CD4-positive, alpha-beta T cell treated with Interleukin-6 at 100 ng/mL for 8 hours (primary cell): Measurements from ENCODE around the gene FAM161A.
"Not testable (repeated sequence)": the region's sequence is repeated elsewhere in the genome, so short reads cannot be mapped to it uniquely, and the experiment has no call there.

Experiments used
- DNase-seq: peaks from one replicate; pipeline ENCODE4 v3.0.0-alpha.2; 2020; ENCODE audit warnings: mixed read lengths, low spot score

Gene FAM161A, protein sequence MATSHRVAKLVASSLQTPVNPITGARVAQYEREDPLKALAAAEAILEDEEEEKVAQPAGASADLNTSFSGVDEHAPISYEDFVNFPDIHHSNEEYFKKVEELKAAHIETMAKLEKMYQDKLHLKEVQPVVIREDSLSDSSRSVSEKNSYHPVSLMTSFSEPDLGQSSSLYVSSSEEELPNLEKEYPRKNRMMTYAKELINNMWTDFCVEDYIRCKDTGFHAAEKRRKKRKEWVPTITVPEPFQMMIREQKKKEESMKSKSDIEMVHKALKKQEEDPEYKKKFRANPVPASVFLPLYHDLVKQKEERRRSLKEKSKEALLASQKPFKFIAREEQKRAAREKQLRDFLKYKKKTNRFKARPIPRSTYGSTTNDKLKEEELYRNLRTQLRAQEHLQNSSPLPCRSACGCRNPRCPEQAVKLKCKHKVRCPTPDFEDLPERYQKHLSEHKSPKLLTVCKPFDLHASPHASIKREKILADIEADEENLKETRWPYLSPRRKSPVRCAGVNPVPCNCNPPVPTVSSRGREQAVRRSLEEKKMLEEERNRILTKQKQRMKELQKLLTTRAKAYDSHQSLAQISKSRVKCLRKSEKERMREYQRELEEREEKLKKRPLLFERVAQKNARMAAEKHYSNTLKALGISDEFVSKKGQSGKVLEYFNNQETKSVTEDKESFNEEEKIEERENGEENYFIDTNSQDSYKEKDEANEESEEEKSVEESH

GRCh38 chr2:61853847-61854563, at the start of gene FAM161A:
Gene FAM161A, minus strand, starts transcription at chr2:61854060. Its CDS starts 19 bp downstream, at chr2:61854041.
- DNase-seq = peak; percentile 73

- DNase-seq = no peak
Observed at GRCh38 chr2:61900281-61900680, 46.4 kb upstream of the FAM161A start.

DNA sequence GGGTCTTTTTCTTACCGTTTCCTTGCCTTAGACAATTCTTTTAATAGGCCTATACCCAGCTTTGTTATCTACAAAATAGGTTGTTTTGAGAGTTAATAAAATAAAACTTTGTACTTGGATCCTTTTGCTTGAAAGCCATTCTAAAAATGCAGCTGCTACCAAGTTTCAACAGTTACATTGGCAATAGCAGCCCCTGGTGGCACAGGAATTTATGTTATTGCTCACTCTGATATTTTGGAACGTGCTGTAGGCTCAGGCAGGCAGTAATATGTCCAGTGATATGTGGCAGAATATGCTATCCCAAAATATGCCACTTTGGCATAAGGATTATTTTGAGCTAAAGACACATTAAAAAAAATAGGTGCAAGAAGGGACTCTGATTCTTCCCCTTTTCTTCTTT, 45.0 kb upstream of the FAM161A start:
- DNase-seq = no peak

GRCh38 chr2:61888267-61889055, 34.6 kb upstream of the FAM161A start, which contains the start of gene CCT4:
Gene CCT4, minus strand, starts transcription at chr2:61888656. Its CDS starts 149 bp downstream, at chr2:61888507.
- peak; percentile 85 for DNase-seq

GRCh38 chr2:61887717-61888266, 33.9 kb upstream of the FAM161A start:
- no peak for DNase-seq

GRCh38 chr2:61885896-61886603, 32.2 kb upstream of the FAM161A start:
- DNase-seq = no peak

- DNase-seq = no peak
Observed at GRCh38 chr2:61882850-61883249, 29.0 kb upstream of the FAM161A start.

DNA sequence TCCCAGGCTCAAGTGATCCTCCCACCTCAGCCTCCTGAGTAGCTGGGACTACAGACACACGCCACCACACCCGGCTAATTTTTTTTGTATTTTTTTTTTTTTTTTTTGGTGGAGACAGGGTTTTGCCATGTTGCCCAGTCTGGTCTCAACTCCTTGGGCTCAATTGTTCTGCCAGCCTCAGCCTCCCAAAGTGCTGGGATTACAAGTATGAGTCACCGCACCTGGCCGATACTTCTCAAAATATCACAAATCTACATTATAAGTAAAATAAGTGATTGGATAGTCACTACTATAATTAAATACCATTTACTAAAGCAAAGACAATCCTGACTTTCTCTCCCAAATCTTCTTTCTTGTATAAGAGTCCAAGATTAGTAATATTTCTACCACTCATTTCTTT, 25.5 kb upstream of the FAM161A start:
- not testable (repeated sequence) for DNase-seq

- no peak for DNase-seq
Observed at GRCh38 chr2:61878761-61879160, 24.9 kb upstream of the FAM161A start.

DNA sequence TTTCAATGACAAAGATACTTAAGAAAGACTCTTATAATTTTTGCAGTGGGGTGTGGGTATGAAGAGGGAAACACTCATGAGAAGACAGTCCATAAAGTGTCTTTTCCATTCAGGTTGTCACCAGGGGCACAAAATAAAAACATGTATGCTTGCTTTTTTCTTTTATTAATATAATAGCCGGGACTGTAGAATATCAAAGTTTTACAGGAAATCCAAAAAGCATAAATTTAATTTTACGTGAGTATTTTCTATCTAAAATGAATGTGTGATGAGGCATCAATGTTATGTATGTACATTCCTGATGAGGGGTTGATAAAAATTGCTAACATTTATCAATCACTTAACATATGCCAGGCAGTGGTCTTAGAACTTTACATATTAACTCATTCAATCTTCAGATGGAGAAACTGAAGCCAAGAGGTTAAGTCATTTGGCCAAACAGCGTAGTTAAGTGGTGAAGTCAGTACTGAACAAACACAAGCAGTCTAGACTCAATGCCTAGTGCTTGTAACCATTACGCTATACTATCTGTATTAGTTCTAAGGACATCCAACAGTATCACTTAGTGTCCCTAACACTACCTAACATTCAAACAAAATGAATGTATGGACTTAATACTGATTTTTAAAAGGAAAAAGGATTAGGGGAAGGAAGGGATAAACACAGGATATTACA, 23.8 kb upstream of the FAM161A start:
- no peak for DNase-seq

DNA sequence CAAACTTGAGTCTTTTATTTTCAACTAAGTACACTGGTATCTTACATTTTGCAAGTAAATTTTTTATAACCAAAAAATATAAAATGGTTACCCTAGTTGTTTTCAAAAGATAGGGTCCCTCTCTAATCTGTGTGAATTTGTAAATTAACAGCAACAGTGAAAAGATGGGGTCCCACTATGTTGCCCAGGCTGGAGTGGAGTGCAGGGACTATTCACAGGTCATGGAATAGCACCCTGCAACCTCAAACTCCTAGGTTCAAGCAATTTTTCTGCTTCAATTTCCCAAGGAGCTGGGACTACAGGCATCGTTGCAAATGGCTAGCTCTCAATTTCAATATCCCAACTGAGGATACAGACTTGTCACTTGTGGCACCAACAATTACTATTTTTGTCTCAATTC, 22.5 kb upstream of the FAM161A start:
- DNase-seq = no peak

GRCh38 chr2:61866482-61867089, 12.7 kb upstream of the FAM161A start:
- DNase-seq = not testable (repeated sequence)

- DNase-seq = no peak
Observed at GRCh38 chr2:61862085-61862484, 8.2 kb upstream of the FAM161A start.

DNA sequence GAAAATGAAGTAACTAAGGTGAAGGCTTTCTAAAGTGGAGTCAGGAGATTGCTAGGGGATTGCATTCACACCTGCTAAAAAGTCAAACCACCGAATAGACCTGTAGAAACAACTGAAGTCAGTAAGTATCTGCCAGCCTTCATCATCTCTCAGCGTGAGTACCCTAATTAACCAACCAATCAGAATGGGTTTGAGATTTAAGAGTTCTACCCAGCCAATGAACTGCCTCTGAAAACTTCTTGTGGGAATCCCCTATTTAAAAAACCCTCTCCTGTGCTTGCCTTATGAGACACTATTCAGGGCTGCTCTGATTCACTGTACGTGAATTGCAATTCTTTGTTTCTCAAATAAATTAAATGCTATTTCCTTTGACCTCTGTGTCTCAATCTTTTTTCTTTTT, 3.4 kb upstream of the FAM161A start:
- no peak for DNase-seq

GRCh38 chr2:61855318-61855613, 1.4 kb upstream of the FAM161A start:
- no peak for DNase-seq

GRCh38 chr2:61854564-61855317, 881 bp upstream of the FAM161A start:
- DNase-seq = peak; percentile 95

GRCh38 chr2:61853086-61853846, 594 bp downstream of the FAM161A start:
- DNase-seq = no peak

DNA sequence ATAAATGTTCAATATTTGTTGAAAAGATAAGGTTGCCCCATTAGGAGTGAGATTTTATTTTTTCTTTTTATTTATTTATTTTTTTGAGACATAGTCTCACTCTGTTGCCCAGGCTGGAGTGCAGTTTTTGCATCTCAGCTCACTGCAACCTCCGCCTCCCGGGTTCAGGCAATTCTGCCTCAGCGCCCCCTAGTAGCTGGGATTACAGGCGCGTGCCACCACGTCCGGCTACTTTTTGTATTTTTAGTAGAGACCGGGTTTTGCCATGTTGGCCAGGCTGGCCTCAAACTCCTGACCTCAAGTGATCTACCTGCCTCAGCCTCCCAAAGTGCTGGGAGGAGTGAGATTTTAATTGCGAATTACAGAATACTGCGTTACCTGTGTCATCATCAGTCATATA, 2.6 kb downstream of the FAM161A start:
- not testable (repeated sequence) for DNase-seq
